ENCODE measurements around the gene PRDM16. TPM values are rescaled to one million over a fixed set of nuclear protein-coding genes. Genes with fewer than 3 reads are reported as not detected.

PRDM16 gene
- total and polyA plus RNA-seq, 2 of the 8 experiments (the other 6 are each of a cell fraction or from before 2014, with no cell fraction given): 0.39 to 0.43 TPM

- TF ChIP-seq SUZ12 (IDR thresholded peaks at IDR 0.05; ENCODE audit: low read length) (no peak), YY1 (IDR thresholded peaks at IDR 0.05; ENCODE audit: low read depth, low read length) (no peak), RBBP5 (IDR thresholded peaks at IDR 0.05; ENCODE audit: borderline replicate concordance, low read depth, low read length) (no peak), CREB1 (IDR thresholded peaks at IDR 0.05) (no peak), BCL11A (IDR thresholded peaks at IDR 0.05; ENCODE audit: low read depth in 2 of 2, low read length in 2 of 2) (no peak), POLR2A (IDR thresholded peaks at IDR 0.05; ENCODE audit: control extremely low read depth in 1 of 2, low read depth in 2 of 2, low read length in 2 of 2) (no peak)
- TF ChIP-seq, protein P1, sequence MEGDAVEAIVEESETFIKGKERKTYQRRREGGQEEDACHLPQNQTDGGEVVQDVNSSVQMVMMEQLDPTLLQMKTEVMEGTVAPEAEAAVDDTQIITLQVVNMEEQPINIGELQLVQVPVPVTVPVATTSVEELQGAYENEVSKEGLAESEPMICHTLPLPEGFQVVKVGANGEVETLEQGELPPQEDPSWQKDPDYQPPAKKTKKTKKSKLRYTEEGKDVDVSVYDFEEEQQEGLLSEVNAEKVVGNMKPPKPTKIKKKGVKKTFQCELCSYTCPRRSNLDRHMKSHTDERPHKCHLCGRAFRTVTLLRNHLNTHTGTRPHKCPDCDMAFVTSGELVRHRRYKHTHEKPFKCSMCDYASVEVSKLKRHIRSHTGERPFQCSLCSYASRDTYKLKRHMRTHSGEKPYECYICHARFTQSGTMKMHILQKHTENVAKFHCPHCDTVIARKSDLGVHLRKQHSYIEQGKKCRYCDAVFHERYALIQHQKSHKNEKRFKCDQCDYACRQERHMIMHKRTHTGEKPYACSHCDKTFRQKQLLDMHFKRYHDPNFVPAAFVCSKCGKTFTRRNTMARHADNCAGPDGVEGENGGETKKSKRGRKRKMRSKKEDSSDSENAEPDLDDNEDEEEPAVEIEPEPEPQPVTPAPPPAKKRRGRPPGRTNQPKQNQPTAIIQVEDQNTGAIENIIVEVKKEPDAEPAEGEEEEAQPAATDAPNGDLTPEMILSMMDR (IDR thresholded peaks at IDR 0.05; ENCODE audit: control extremely low read depth in 1 of 3, insufficient read depth in 1 of 3, low read depth in 1 of 3, low read length in 3 of 3): no peak
Observed at GRCh38 chr1:3463891-3464648, 395.1 kb downstream of the PRDM16 start (continued).

Measured in H1 (cell line).